Measurements from ENCODE around the gene CAMTA1.

CAMTA1 gene

DNA sequence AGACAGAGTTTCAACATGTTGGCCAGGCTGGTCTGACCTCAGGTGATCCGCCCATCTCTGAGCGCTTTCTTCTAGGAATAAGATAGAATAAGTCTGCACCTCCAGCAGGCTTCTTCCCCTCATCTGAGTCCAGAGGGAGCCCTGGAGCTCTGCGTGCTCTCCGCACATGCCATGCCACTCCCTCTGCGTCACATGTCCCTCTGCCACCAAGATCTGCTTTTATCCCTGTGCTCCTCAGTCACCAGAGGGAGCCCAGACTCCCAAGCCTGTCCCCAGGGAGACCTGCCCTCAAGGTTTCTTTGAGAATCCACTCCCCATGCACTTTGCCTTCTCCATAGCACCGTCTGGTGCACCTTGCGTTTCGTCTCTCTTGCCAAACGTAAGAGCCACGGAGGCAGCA lies 213.0 kb downstream of the CAMTA1 start:
- H3K36me3 ChIP-seq (ENCODE audit: control insufficient read depth, insufficient read depth, low read length), result no peaks in the 10 kb centered on the region
- WGBS, 2 experiments, result 68 to 70% methylated on average over 10 of the region's 10 CpGs
- H3K9me3 ChIP-seq (ENCODE audit: control insufficient read depth, low read length), result no peaks in the 10 kb centered on the region
- H3K4me1 ChIP-seq (ENCODE audit: control insufficient read depth, insufficient read depth, low read length), result no peaks in the 10 kb centered on the region
- H3K27ac ChIP-seq (ENCODE audit: insufficient read depth, low read depth, low read length, poor library complexity, severe bottlenecking), result no peak overlapping the region
- no peaks in the 10 kb centered on the region for H3K27me3 ChIP-seq (ENCODE audit: control insufficient read depth, insufficient read depth, low read length, poor library complexity, severe bottlenecking)
- H3K4me3 ChIP-seq (ENCODE audit: insufficient read depth, low read depth, low read length), result no peak overlapping the region

GRCh38 chr1:6999826-7000225 lies 214.6 kb downstream of the CAMTA1 start:
- Histone ChIP-seq H3K27me3 (ENCODE audit: control insufficient read depth, insufficient read depth, low read length, poor library complexity, severe bottlenecking) (no peaks in the 10 kb centered on the region), H3K4me1 (ENCODE audit: control insufficient read depth, insufficient read depth, low read length) (no peaks in the 10 kb centered on the region), H3K27ac (ENCODE audit: insufficient read depth, low read depth, low read length, poor library complexity, severe bottlenecking) (no peak overlapping the region), H3K4me3 (ENCODE audit: insufficient read depth, low read depth, low read length) (no peak overlapping the region), H3K9me3 (ENCODE audit: control insufficient read depth, low read length) (no peaks in the 10 kb centered on the region), H3K36me3 (ENCODE audit: control insufficient read depth, insufficient read depth, low read length) (no peaks in the 10 kb centered on the region)
- 93 to 94% methylated on average over 6 of the region's 6 CpGs for WGBS, 2 experiments

DNA sequence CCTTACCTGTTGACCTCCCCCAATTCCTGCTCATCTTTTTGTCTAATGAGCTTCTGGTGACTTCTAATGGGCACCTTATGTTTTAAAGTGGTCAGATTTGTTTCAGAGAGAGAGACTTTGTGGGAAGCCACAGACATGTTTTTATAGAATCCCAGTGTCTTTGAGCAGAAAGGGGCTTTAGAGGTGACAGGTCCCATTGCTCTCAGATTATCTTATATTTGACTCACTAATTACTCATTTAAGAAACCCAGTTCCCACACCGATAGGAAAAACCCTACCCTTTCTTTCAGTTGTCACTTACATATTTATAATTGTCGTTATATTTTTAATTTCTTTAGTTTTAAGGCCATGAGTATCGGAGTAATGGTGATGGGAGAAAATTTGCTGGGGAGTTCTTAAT lies 215.5 kb downstream of the CAMTA1 start:
- H3K4me3 ChIP-seq (ENCODE audit: insufficient read depth, low read depth, low read length), result no peak overlapping the region
- no peak overlapping the region for H3K27ac ChIP-seq (ENCODE audit: insufficient read depth, low read depth, low read length, poor library complexity, severe bottlenecking)
- H3K4me1 ChIP-seq (ENCODE audit: control insufficient read depth, insufficient read depth, low read length), result no peaks in the 10 kb centered on the region
- WGBS, 2 experiments, result 90 to 100% methylated on average over 1 to 2 of the region's 3 CpGs
- H3K9me3 ChIP-seq (ENCODE audit: control insufficient read depth, low read length), result no peaks in the 10 kb centered on the region
- no peaks in the 10 kb centered on the region for H3K36me3 ChIP-seq (ENCODE audit: control insufficient read depth, insufficient read depth, low read length)
- no peaks in the 10 kb centered on the region for H3K27me3 ChIP-seq (ENCODE audit: control insufficient read depth, insufficient read depth, low read length, poor library complexity, severe bottlenecking)

GRCh38 chr1:7002728-7003127 lies 217.5 kb downstream of the CAMTA1 start:
- Histone ChIP-seq H3K36me3 (ENCODE audit: control insufficient read depth, insufficient read depth, low read length) (no peaks in the 10 kb centered on the region), H3K9me3 (ENCODE audit: control insufficient read depth, low read length) (no peaks in the 10 kb centered on the region), H3K27me3 (ENCODE audit: control insufficient read depth, insufficient read depth, low read length, poor library complexity, severe bottlenecking) (no peaks in the 10 kb centered on the region), H3K27ac (ENCODE audit: insufficient read depth, low read depth, low read length, poor library complexity, severe bottlenecking) (no peak overlapping the region), H3K4me3 (ENCODE audit: insufficient read depth, low read depth, low read length) (no peak overlapping the region), H3K4me1 (ENCODE audit: control insufficient read depth, insufficient read depth, low read length) (no peaks in the 10 kb centered on the region)
- 77 to 80% methylated on average over 8 of the region's 8 CpGs for WGBS, 2 experiments

DNA sequence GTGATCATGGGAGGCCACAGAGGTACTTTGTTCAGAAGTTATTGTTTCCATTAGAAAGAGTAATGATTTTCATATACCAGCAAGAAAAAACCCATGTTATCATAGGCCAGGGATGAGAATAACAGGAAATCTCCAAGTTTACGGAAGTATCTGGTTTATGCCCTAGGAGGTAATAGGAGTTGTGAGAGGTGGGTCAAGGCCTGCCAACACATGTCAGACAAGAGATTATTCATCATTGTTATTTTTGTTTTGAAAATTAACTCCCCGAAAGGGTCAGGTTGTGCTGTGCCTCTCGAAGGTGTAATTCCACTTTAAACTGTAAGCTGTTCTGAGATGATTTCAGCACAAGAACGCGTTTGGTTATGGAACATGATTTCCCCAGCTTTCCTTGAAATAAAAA lies 218.4 kb downstream of the CAMTA1 start:
- Histone ChIP-seq H3K4me1 (ENCODE audit: control insufficient read depth, insufficient read depth, low read length) (no peaks in the 10 kb centered on the region), H3K27me3 (ENCODE audit: control insufficient read depth, insufficient read depth, low read length, poor library complexity, severe bottlenecking) (no peaks in the 10 kb centered on the region), H3K9me3 (ENCODE audit: control insufficient read depth, low read length) (no peaks in the 10 kb centered on the region), H3K36me3 (ENCODE audit: control insufficient read depth, insufficient read depth, low read length) (no peaks in the 10 kb centered on the region), H3K27ac (ENCODE audit: insufficient read depth, low read depth, low read length, poor library complexity, severe bottlenecking) (no peak overlapping the region), H3K4me3 (ENCODE audit: insufficient read depth, low read depth, low read length) (no peak overlapping the region)
- 92 to 95% methylated on average over 5 of the region's 5 CpGs for WGBS, 2 experiments

- WGBS, 2 experiments, result 100% methylated on average over 1 of the region's 1 CpG
These were observed 218.9 kb downstream of the CAMTA1 start for GRCh38 chr1:7004181-7004580.

GRCh38 chr1:7005762-7006161 lies 220.5 kb downstream of the CAMTA1 start:
- WGBS, 2 experiments, result 91 to 94% methylated on average over 4 of the region's 4 CpGs
- H3K27ac ChIP-seq (ENCODE audit: insufficient read depth, low read depth, low read length, poor library complexity, severe bottlenecking), result no peak overlapping the region
- H3K27me3 ChIP-seq (ENCODE audit: control insufficient read depth, insufficient read depth, low read length, poor library complexity, severe bottlenecking), result no peaks in the 10 kb centered on the region
- H3K4me3 ChIP-seq (ENCODE audit: insufficient read depth, low read depth, low read length), result no peak overlapping the region
- no peaks in the 10 kb centered on the region for H3K36me3 ChIP-seq (ENCODE audit: control insufficient read depth, insufficient read depth, low read length)
- no peaks in the 10 kb centered on the region for H3K4me1 ChIP-seq (ENCODE audit: control insufficient read depth, insufficient read depth, low read length)
- H3K9me3 ChIP-seq (ENCODE audit: control insufficient read depth, low read length), result no peaks in the 10 kb centered on the region

More at GRCh38 chr1:7004181-7004580, 218.9 kb downstream of the CAMTA1 start:
- Histone ChIP-seq H3K27ac (ENCODE audit: insufficient read depth, low read depth, low read length, poor library complexity, severe bottlenecking) (no peak overlapping the region), H3K9me3 (ENCODE audit: control insufficient read depth, low read length) (no peaks in the 10 kb centered on the region), H3K36me3 (ENCODE audit: control insufficient read depth, insufficient read depth, low read length) (no peaks in the 10 kb centered on the region), H3K4me3 (ENCODE audit: insufficient read depth, low read depth, low read length) (no peak overlapping the region), H3K4me1 (ENCODE audit: control insufficient read depth, insufficient read depth, low read length) (no peaks in the 10 kb centered on the region), H3K27me3 (ENCODE audit: control insufficient read depth, insufficient read depth, low read length, poor library complexity, severe bottlenecking) (no peaks in the 10 kb centered on the region)

DNA sequence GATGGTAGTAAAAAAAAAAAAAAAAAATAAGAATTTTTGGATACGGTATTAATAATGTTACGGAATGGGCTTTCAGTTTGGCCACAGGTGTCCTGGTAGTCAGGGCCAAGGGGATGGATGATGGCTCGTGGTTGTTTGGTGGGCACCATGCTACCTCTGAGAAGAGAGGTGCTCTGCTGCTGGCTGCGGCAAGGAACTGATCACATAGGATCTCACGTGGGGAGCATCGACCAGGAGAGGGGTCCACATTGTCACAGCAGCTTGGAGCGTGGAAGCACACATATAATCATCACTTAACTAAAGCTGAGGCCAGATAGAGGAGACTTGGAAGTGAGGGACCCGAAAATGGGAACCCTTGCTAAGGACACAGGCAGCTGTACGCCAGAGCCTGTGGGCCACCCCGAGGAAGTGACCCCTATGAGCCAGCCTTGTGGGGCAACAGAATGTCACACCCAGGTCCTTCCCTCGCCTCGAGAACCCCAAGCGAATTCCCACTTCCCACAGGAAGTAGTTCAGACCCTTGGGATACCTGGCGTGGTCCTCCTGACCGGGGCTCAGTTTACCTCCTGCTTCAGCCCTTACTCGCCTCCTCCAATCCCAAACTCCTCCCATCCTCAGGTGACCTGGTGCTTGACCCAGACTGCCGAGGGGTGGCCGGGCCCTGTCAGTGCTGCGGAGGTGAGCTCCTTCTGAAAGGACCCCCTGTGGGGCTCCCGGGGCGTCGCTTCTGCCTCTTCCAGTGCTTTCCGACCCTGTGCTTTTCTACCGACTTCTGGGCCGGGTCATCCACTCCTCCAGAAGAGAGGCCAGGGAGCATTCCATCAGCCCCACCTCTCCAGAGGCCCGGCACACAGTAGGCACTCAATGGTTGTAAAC lies 222.0 kb downstream of the CAMTA1 start:
- H3K27ac ChIP-seq (ENCODE audit: insufficient read depth, low read depth, low read length, poor library complexity, severe bottlenecking), result no peak overlapping the region
- H3K9me3 ChIP-seq (ENCODE audit: control insufficient read depth, low read length), result no peaks in the 10 kb centered on the region
- WGBS, 2 experiments, result 91 to 94% methylated on average over 26 of the region's 26 CpGs
- no peak overlapping the region for H3K4me3 ChIP-seq (ENCODE audit: insufficient read depth, low read depth, low read length)
- H3K4me1 ChIP-seq (ENCODE audit: control insufficient read depth, insufficient read depth, low read length), result no peaks in the 10 kb centered on the region
- no peaks in the 10 kb centered on the region for H3K27me3 ChIP-seq (ENCODE audit: control insufficient read depth, insufficient read depth, low read length, poor library complexity, severe bottlenecking)
- no peaks in the 10 kb centered on the region for H3K36me3 ChIP-seq (ENCODE audit: control insufficient read depth, insufficient read depth, low read length)

GRCh38 chr1:7007902-7008301 lies 222.6 kb downstream of the CAMTA1 start:
- Histone ChIP-seq H3K36me3 (ENCODE audit: control insufficient read depth, insufficient read depth, low read length) (no peaks in the 10 kb centered on the region), H3K27ac (ENCODE audit: insufficient read depth, low read depth, low read length, poor library complexity, severe bottlenecking) (no peak overlapping the region), H3K4me1 (ENCODE audit: control insufficient read depth, insufficient read depth, low read length) (no peaks in the 10 kb centered on the region), H3K9me3 (ENCODE audit: control insufficient read depth, low read length) (no peaks in the 10 kb centered on the region), H3K4me3 (ENCODE audit: insufficient read depth, low read depth, low read length) (no peak overlapping the region), H3K27me3 (ENCODE audit: control insufficient read depth, insufficient read depth, low read length, poor library complexity, severe bottlenecking) (no peaks in the 10 kb centered on the region)
- 92 to 94% methylated on average over 10 of the region's 10 CpGs for WGBS, 2 experiments

- H3K27ac ChIP-seq (ENCODE audit: insufficient read depth, low read depth, low read length, poor library complexity, severe bottlenecking), result no peak overlapping the region
- WGBS, 2 experiments, result 92 to 95% methylated on average over 10 of the region's 10 CpGs
- no peaks in the 10 kb centered on the region for H3K36me3 ChIP-seq (ENCODE audit: control insufficient read depth, insufficient read depth, low read length)
- no peaks in the 10 kb centered on the region for H3K9me3 ChIP-seq (ENCODE audit: control insufficient read depth, low read length)
- H3K4me1 ChIP-seq (ENCODE audit: control insufficient read depth, insufficient read depth, low read length), result no peaks in the 10 kb centered on the region
- no peaks in the 10 kb centered on the region for H3K27me3 ChIP-seq (ENCODE audit: control insufficient read depth, insufficient read depth, low read length, poor library complexity, severe bottlenecking)
- no peak overlapping the region for H3K4me3 ChIP-seq (ENCODE audit: insufficient read depth, low read depth, low read length)
These were observed 223.1 kb downstream of the CAMTA1 start for GRCh38 chr1:7008331-7008730.
